PC-3 (cell line): Measurements from ENCODE around the gene PDCD1LG2.

Experiments
- CTCF ChIP-seq: fragments of 300-600 bp; sonication (generic); conservative IDR thresholded peaks from 2 replicates; pipeline ENCODE4 v1.5.1; 2017; ENCODE audit warnings: antibody characterized with exemption, low read depth, mild to moderate bottlenecking, low read length
- EZH2 ChIP-seq: fragments of 300-600 bp; sonication (generic); IDR thresholded peaks from one replicate; pipeline ENCODE4 v1.6.1; 2017; ENCODE audit warnings: antibody characterized with exemption, mild to moderate bottlenecking, low read length; ENCODE audit not compliant: unreplicated experiment
- EZH2phosphoT487 ChIP-seq: fragments of 300-600 bp; sonication (generic); IDR thresholded peaks from 2 replicates; pipeline ENCODE4 v1.6.1; 2018; ENCODE audit warnings: mild to moderate bottlenecking, antibody characterized with exemption, low read length, borderline replicate concordance

- TF ChIP-seq EZH2, result no peak
- no peak for TF ChIP-seq CTCF
- no peak for TF ChIP-seq EZH2phosphoT487
These were observed 68.4 kb downstream of the PDCD1LG2 start for GRCh38 chr9:5578698-5579085.
